ENCODE results near the gene DPYD.

DPYD gene

GRCh38 chr1:97348599-97349265 lies 572.1 kb downstream of the DPYD start:
- no peak for DNase-seq

- no peak for DNase-seq
These were observed 579.9 kb downstream of the DPYD start for GRCh38 chr1:97340951-97341350.

GRCh38 chr1:97338347-97338746 lies 582.5 kb downstream of the DPYD start:
- DNase-seq: no peak

GRCh38 chr1:97337250-97338030 lies 583.4 kb downstream of the DPYD start:
- DNase-seq: no peak

DNA sequence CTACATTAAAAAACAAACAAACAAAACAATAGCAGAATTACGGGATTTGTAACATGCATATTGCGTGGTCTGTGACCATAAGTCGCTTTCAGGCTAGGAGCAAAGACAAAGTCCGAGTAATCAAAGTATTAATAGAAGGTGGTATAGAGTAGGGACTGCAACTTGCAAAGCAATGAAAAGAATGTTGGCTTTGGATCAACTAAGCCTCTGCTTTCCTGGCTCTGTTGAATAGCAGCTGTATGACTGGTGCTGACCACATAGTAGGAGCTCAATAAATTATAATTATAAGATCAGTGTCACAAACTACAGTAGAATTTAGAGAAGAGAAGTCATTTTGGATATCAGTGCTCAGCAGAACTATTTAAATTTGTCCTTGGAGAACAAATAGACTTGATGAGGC lies 586.4 kb downstream of the DPYD start:
- DNase-seq: no peak

DNA sequence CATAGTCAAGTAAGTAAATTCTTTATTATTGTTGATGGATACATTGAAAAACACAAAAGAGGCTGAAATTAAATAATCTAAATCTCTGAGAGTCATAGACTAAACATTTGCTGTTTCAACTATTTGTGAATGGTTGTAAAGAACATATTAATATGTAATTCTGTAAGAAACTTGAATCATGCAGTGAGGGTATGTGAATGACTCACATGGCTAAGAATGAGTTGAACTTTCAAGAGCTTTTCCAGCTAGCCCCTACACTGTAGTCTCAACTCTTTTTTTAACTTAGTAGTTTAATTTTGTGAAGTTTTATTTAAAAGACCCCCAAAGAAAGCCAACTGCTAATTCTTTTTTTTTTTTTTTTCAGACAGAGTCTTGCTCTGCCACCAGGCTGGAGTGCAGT lies 588.1 kb downstream of the DPYD start:
- no peak for DNase-seq

DNA sequence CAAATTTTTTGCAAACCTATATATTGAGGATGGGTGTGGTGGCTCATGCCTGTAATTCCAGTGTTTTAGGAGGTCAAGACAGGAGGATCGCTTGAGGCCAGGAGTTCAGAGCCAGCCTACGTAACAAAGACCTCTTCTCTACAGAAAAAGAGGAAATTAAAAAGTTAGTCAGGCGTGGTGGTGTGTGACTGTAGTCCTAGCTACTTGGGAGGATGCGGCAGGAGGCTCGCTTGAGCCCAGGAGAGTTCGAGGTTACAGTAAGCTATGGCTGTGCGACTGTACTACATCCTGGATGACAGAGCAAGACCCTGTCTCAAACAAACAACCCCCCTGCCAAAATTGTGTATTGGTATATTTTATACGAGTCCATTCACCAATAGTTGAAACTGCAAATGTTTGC lies 589.7 kb downstream of the DPYD start:
- no peak for DNase-seq

DNA sequence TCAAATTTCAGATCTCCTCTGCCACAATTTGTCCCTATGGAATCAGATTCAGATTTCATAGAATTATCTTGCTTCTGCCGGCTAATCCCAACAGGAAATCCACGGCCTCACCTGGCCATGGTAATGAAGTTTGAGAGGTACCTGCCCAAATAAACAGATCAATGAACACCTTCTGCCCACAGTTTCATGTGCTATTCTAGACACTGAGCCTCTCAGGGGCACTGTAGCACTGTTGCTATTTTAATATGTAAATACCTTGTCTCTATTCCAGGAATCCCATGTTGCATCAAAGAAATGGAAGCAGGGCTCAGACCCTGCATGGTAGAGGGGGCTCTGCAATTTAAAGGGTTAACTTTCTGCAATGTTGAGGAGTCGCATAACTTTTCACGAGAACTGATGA lies 606.1 kb downstream of the DPYD start:
- DNase-seq: no peak

- DNase-seq: no peak
These were observed 612.7 kb downstream of the DPYD start for GRCh38 chr1:97308131-97308530.

GRCh38 chr1:97307568-97307967 lies 613.3 kb downstream of the DPYD start:
- DNase-seq: no peak

GRCh38 chr1:97307151-97307550 lies 613.7 kb downstream of the DPYD start:
- DNase-seq: no peak

- no peak for DNase-seq
These were observed 614.3 kb downstream of the DPYD start for GRCh38 chr1:97306504-97306903.

DNA sequence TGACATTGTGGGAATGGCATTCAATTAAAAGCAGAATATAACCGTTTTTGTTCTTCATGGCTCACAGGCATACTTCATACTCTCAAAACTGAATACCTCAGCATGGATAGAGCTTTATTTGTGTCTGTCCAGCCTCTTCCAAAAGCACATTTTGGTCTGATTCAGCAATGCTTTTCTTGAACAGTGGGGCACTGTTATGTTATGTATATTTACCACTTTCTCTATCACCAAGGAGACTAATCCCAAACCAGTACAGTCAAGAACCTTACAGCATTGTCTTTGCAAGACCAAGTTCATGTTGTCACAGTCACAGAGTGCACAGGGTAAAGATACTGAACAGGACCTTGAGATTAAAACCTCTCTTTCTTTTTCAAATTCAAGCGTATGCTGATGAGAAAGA lies 616.5 kb downstream of the DPYD start:
- DNase-seq: no peak

DNA sequence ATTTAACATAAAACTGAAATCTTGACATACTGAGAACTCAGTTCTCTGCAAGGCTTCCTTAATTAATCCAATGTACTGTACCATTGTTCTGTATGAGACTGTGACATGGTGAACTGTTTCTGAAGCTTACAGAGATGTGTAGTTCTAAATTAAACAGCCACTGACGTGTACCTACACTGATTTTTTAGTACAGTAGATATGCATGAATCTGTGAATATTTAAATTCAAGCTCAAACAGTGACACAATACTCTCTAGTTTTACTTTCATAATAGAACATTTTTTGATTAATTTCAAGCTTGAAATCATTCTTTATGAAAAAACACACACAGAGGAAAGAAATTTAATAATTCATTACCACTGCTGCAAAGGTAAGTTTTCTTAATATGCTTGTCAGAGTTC lies 621.9 kb downstream of the DPYD start:
- DNase-seq: no peak

DNA sequence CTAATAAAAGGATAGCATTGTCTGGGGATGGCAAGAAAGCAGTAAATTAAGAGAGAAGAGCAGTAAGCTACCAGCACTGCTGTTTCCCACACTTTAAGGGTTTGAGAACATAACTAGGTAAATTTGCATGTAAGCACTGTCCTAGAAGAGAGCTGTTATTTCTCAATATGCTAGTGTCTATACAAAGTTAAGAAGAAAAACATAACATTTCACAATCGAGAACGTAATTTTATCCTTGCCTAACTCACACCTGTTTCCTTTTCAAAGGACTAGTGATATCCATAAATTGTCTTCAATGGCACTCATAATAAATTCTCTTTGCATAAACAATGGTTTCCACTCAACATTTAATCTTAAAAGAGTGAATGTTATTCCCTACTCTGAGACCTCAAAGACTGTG lies 623.2 kb downstream of the DPYD start:
- DNase-seq: no peak

- no peak for DNase-seq
These were observed 638.9 kb downstream of the DPYD start for GRCh38 chr1:97281962-97282361.

GRCh38 chr1:97277891-97278654 lies 642.8 kb downstream of the DPYD start:
- no peak for DNase-seq

DNA sequence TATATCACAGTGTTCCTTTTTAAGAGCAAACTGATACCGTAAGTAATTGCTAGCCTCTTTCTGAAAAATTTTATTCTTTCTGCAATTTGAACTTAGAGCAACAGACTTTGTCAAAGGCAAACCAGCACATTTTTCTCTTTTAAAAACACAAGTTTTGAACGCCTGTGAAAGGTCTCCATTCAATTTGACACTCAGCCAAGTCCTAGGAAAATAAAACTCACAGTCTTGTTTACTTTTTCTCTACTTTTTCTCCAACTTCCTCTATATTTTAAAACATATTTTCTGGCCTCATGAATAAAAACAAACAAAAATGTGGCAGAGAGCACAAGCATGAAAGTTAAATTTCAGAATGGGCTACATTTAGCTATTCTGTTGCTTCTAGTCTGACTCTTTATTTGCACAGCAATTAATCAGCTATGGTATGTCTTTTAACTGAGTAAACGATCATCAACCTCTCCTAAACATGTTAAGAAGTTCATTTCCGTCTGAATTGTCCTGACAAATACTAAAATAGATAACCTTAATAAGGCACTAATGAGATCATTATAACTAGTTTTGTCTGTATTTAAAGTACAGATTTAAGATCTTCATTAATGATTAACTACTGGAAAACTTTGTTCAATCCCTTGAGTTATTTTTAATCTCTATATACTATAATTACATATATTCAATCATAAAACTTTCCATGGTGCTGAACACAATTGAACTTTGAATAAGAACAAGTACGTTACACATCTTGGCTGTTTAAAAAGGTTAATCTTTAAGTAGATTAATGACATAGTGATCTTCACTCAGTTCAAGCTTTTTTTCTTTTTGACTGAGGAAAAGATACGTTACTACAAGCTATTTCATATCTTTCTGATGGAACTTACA lies 648.7 kb downstream of the DPYD start:
- DNase-seq: no peak

- no peak for DNase-seq
These were observed 650.1 kb downstream of the DPYD start for GRCh38 chr1:97270508-97271307.

DNA sequence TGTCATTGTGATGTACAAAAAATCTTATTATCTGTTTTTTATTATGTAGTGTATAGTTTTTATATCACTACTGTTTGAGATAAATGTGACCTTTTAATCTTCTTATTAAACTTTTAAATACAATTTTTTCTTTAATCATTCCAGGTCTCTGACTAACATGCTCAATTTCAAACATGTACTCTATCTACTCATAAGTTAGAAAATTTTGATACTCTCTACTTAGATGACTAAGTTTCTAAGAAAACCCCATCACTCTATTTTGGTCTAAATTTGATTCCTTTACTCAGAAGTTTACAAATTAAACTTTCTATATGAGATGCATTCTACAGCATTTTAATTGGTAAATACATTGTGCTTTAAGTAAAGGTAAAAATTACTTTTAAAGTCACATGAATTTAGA lies 655.2 kb downstream of the DPYD start:
- no peak for DNase-seq

DNA sequence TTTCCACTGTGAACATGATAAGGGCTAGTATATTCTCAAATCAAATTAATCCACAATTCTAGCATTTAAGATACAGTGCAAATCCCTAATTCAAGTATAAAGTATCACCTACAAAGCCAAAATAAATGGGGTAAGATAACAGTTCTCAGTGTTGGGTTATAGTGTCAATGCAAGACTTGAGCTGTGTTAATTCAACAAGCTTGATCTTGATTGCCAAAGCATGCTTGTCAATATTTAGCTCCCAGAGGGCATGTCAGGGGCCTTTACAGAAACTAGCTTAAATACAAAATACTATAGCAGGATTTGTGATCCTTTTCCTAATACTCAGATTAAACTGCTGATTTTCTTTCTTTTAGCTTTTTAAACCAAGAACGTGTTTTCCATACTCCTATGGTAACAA lies 658.0 kb downstream of the DPYD start:
- DNase-seq: no peak

DNA sequence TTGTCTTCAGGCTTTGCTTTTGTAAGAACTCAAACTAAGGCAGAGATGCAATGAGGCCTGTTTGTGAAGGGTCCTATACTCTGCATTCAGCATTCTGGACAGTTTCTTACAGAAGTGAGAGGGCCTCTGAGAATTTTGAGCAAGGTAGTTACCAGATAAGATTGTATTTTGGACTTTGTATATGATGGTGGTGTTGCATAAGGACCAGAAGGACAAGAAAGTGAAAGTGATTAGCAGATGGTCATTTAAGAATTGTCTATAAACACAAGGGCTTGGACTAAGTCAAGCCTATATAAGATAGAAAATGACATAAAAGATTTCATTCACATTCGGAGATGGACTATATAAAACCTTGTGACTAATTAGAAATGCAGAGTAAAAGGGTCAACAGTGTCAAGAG lies 662.2 kb downstream of the DPYD start:
- no peak for DNase-seq

Measured in activated CD4-positive, CD25-positive, alpha-beta regulatory T cell treated with anti-CD3 and anti-CD28 coated beads, Interleukin-2, amount 50 U/mL, for 72 hours (primary cell).